ENCODE measurements around the gene FOXP1. TPM values are rescaled to one million over a fixed set of nuclear protein-coding genes. Genes with fewer than 3 reads are reported as not detected.
A peak's percentile ranks its signal among the peaks of the same experiment; 100 is the strongest.

The FOXP1 gene
- total RNA-seq, 1 donor from 2014 or later, result 195 TPM

DNA sequence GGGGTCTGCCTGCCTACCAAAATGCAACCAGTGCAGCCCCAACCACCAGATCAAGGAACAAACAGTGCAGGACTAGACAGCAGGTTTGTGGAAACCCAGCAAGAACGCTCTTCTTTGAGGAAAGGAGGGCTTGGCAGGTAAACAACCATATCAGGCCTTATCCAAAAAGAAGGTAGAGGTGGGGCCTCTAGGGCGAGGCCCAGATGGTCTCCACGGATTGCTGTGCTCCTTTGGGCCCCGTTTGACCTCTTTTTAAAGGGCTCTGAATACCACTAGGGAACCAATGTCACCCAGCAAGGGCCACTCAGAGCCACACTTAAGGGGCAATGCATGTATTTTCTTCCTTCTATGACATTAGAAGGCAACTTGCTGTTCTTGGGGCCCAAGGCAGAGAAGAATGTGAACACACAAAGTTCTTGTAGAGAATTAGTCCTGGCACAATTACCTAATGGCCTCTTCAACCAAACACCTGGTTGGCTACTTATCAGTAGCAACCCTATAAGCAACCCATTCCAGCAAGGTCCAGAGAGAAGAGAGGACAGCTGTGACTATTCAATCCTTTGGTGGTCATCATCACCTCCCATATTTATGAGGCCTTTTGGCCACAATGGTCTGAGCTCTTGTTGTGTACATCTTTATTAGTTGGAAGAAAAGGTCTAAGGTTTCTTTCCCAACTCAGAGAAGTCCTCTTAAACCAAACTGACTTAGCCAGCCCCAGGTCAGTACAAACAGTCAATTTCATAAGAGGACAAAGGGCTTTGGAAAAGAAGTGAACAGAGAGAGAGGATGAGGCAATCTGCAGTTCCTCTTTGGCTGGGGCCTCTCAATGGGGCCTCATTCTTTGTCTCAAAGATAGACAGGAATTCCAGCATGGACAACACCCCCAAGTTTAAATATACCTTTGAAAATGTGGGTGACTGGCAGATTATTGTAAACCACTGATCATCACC lies 36.0 kb downstream of the FOXP1 start:
- TF ChIP-seq, protein P1, sequence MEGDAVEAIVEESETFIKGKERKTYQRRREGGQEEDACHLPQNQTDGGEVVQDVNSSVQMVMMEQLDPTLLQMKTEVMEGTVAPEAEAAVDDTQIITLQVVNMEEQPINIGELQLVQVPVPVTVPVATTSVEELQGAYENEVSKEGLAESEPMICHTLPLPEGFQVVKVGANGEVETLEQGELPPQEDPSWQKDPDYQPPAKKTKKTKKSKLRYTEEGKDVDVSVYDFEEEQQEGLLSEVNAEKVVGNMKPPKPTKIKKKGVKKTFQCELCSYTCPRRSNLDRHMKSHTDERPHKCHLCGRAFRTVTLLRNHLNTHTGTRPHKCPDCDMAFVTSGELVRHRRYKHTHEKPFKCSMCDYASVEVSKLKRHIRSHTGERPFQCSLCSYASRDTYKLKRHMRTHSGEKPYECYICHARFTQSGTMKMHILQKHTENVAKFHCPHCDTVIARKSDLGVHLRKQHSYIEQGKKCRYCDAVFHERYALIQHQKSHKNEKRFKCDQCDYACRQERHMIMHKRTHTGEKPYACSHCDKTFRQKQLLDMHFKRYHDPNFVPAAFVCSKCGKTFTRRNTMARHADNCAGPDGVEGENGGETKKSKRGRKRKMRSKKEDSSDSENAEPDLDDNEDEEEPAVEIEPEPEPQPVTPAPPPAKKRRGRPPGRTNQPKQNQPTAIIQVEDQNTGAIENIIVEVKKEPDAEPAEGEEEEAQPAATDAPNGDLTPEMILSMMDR (IDR thresholded peaks at IDR 0.05), result no peak
- no peaks in the 10 kb centered on the region for H3K27me3 Mint-ChIP-seq (ENCODE audit: unreplicated experiment)
- H3K4me1 Mint-ChIP-seq (ENCODE audit: unreplicated experiment), result peaks cover 30% of the 10 kb centered on the region
- no peak overlapping the region for H3K4me3 Mint-ChIP-seq (ENCODE audit: unreplicated experiment)
- no peak for DNase-seq (ENCODE audit: extremely low spot score, unreplicated experiment)
- H3K36me3 Mint-ChIP-seq (ENCODE audit: unreplicated experiment), result peaks cover 7% of the 10 kb centered on the region
- no peaks in the 10 kb centered on the region for H3K9me3 Mint-ChIP-seq (ENCODE audit: unreplicated experiment)
- H3K27ac Mint-ChIP-seq (ENCODE audit: unreplicated experiment), result peak overlapping the region; percentile 5

DNA sequence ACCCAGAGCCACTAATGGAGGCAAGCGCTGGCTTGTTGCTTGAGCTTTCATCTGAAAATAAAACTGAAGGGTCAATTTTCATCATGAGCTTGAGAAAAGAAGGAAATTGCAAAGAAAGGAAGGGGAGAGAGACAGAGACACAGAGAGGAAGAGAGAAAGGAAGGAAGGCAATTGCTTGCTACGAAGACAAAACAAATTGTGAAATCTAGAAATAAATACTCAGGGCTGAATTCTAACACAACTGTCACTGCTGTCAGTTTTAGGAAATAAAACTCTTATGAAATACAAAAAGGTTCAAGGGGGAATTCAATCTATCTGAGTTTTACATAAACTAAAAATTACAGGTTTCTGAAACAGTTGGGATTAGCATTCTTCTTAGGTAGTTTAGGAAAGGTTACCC lies 36.7 kb downstream of the FOXP1 start:
- no peak for DNase-seq (ENCODE audit: extremely low spot score, unreplicated experiment)
- peak overlapping the region; percentile 5 for H3K27ac Mint-ChIP-seq (ENCODE audit: unreplicated experiment)
- no peak overlapping the region for H3K4me3 Mint-ChIP-seq (ENCODE audit: unreplicated experiment)
- TF ChIP-seq, protein P1 (IDR thresholded peaks at IDR 0.05), result no peak
- H3K27me3 Mint-ChIP-seq (ENCODE audit: unreplicated experiment), result no peaks in the 10 kb centered on the region
- peaks cover 7% of the 10 kb centered on the region for H3K36me3 Mint-ChIP-seq (ENCODE audit: unreplicated experiment)
- no peaks in the 10 kb centered on the region for H3K9me3 Mint-ChIP-seq (ENCODE audit: unreplicated experiment)
- H3K4me1 Mint-ChIP-seq (ENCODE audit: unreplicated experiment), result peaks cover 36% of the 10 kb centered on the region

DNA sequence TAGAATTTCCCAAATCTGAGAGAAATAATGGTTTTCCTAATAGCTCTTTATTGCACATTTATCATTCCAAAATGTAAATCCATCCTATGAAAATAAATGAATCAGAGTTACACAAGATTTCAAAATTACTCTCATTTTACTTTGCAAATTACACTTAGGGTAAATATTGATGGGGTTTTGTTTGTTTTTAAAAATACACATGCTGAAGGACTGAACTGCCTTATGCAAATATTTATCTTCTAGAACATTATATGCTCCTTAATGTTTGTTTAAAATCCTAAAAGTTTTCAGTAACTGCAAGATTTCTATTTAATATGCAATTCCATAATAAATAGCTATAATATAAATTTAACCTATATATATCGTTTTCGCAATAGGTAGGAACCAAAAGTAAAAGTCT lies 38.2 kb downstream of the FOXP1 start:
- TF ChIP-seq, protein P1 (IDR thresholded peaks at IDR 0.05), result no peak
- H3K27ac Mint-ChIP-seq (ENCODE audit: unreplicated experiment), result no peak overlapping the region
- DNase-seq (ENCODE audit: extremely low spot score, unreplicated experiment), result no peak
- H3K4me1 Mint-ChIP-seq (ENCODE audit: unreplicated experiment), result peaks cover 34% of the 10 kb centered on the region
- H3K36me3 Mint-ChIP-seq (ENCODE audit: unreplicated experiment), result peaks cover 5% of the 10 kb centered on the region
- H3K9me3 Mint-ChIP-seq (ENCODE audit: unreplicated experiment), result no peaks in the 10 kb centered on the region
- no peak overlapping the region for H3K4me3 Mint-ChIP-seq (ENCODE audit: unreplicated experiment)
- no peaks in the 10 kb centered on the region for H3K27me3 Mint-ChIP-seq (ENCODE audit: unreplicated experiment)

DNA sequence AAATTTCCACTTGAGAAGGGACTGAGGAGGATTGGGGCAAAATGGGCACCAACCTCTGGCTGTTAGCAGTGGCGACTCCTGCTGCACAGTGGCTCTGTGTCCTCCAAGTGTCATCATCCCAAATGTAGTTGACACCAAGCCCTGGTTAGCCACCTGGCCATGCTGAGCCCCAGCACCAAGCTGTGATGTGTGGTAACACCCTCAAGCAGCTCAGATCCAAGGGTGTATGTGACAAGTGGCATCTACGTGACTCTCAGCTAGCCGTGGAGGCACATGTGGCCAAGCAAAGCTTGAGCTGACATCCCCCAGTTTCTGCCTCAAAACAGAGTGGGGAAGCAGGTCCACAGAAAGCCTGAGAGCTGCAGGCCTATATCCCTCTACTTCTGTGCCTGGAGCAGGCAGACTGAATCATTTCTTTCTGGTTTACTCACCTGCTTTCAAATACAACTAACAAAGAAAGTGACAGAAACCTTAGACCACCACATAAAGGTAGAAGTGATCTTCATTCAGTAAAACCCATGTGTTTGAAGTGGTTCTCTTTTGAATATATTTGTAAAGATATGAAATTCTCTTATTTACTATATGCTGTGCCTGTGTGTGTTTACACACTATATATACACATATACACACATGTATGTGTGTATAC lies 40.0 kb downstream of the FOXP1 start:
- DNase-seq (ENCODE audit: extremely low spot score, unreplicated experiment), result no peak
- TF ChIP-seq, protein P1 (IDR thresholded peaks at IDR 0.05), result no peak
- Mint-ChIP-seq H3K4me1 (ENCODE audit: unreplicated experiment) (peaks cover 32% of the 10 kb centered on the region), H3K36me3 (ENCODE audit: unreplicated experiment) (peaks cover 8% of the 10 kb centered on the region), H3K9me3 (ENCODE audit: unreplicated experiment) (no peaks in the 10 kb centered on the region), H3K27ac (ENCODE audit: unreplicated experiment) (peak overlapping the region; percentile 4), H3K4me3 (ENCODE audit: unreplicated experiment) (no peak overlapping the region), H3K27me3 (ENCODE audit: unreplicated experiment) (no peaks in the 10 kb centered on the region)
